ENCODE data around the gene MTERF1. TPM values are rescaled to one million over a fixed set of nuclear protein-coding genes. Genes with fewer than 3 reads are reported as not detected.
"Not testable (repeated sequence)": the region's sequence is repeated elsewhere in the genome, so short reads cannot be mapped to it uniquely, and the experiment has no call there.

Gene MTERF1
- total RNA-seq, 1 experiment from 2014 or later, result 13.6 TPM

DNA sequence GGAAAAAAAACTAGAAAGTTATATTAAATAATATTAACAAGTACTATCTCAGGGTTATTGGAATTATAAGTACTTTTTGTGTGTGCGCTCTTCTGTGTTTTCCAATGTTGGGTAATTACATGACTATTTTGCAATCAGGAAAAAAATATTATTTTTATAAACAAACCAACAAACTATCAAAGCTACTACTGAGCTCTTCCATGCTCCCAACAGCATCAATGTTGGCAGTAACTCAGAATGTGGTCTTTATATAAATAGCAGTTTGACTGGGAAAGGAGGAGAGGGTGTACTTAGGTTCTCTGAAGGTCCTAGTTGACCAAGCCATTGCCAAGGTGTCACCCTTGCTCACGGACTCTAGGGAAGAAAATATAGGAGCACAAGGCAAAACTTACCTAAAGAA lies 15.0 kb downstream of the MTERF1 start:
- no TSS peak for BruUV-seq (replicated peaks)
- TF ChIP-seq REST (IDR thresholded peaks at IDR 0.05; ENCODE audit: insufficient read depth in 1 of 2, low read depth in 2 of 2, low read length in 1 of 2), result no peak
- TF ChIP-seq SIN3A (IDR thresholded peaks at IDR 0.05; ENCODE audit: borderline replicate concordance, insufficient read depth, low read depth, low read length), result no peak
- no peak for TF ChIP-seq TCF7L2 (IDR thresholded peaks at IDR 0.05; ENCODE audit: low read depth, low read length)
- no peak for TF ChIP-seq CTCF (IDR thresholded peaks at IDR 0.05)
- Histone ChIP-seq H3K4me3 (ENCODE audit: low read depth in 2 of 2, low read length in 2 of 2) (no peak overlapping the region), H3K36me3 (ENCODE audit: control insufficient read depth, insufficient read depth, low read length) (no peaks in the 10 kb centered on the region), H3K4me1 (ENCODE audit: control insufficient read depth, insufficient read depth, low read length) (no peaks in the 10 kb centered on the region), H3K27ac (ENCODE audit: low read length) (no peak overlapping the region), H3K27me3 (ENCODE audit: control insufficient read depth, insufficient read depth, low read length) (no peaks in the 10 kb centered on the region), H3K9me3 (ENCODE audit: control insufficient read depth, insufficient read depth, low read depth, low read length) (no peaks in the 10 kb centered on the region)
- intact Hi-C loops (cut with micrococcal nuclease; ENCODE audit: unreplicated experiment), result no loop called here
- CTCF ChIA-PET, result no interaction called here
- POLR2A ChIA-PET, result no interaction called here
- ATAC-seq (no peak), DNase-seq (ENCODE audit: low read depth, low spot score) (no peak)
- in situ Hi-C loops (cut with HindIII; ENCODE audit: low pct_unique_long_range_greater_than_20kb, low sequenced_read_pairs), result no loop called here

DNA sequence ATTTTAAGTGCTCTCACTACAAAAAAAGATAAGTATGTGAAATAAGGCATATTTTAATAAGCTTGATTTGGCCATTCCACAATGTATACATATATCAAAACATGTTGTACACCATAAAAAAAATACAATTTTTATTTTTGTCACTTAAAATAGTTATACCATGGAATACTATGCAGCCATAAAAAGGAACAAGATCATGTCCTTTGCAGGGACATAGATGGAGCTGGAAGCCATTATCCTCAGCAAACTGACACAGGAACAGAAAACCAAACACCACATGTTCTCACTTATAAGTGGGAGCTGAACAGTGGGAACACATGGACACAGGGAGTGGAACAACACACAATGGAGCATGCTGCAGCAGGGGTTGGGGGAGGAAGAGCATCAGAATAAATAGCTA lies 15.9 kb downstream of the MTERF1 start:
- in situ Hi-C loops (cut with HindIII; ENCODE audit: low pct_unique_long_range_greater_than_20kb, low sequenced_read_pairs); DNase-seq (ENCODE audit: low read depth, low spot score); H3K36me3 ChIP-seq (ENCODE audit: control insufficient read depth, insufficient read depth, low read length); H3K9me3 ChIP-seq (ENCODE audit: control insufficient read depth, insufficient read depth, low read depth, low read length); ATAC-seq; H3K4me3 ChIP-seq (ENCODE audit: low read depth in 2 of 2, low read length in 2 of 2); H3K4me1 ChIP-seq (ENCODE audit: control insufficient read depth, insufficient read depth, low read length); H3K27ac ChIP-seq (ENCODE audit: low read length); BruUV-seq (replicated peaks); H3K27me3 ChIP-seq (ENCODE audit: control insufficient read depth, insufficient read depth, low read length); intact Hi-C loops (cut with micrococcal nuclease; ENCODE audit: unreplicated experiment): not testable (repeated sequence)
- CTCF ChIA-PET, result interaction anchor here (0.6 kb wide), 1 partner anchor 76 kb away, joined by 5 read pairs; no protein-coding TSS in a partner anchor
- POLR2A ChIA-PET, result interaction anchor here (0.6 kb wide), 1 partner anchor 95 kb away, joined by 4 read pairs; no protein-coding TSS in a partner anchor

DNA sequence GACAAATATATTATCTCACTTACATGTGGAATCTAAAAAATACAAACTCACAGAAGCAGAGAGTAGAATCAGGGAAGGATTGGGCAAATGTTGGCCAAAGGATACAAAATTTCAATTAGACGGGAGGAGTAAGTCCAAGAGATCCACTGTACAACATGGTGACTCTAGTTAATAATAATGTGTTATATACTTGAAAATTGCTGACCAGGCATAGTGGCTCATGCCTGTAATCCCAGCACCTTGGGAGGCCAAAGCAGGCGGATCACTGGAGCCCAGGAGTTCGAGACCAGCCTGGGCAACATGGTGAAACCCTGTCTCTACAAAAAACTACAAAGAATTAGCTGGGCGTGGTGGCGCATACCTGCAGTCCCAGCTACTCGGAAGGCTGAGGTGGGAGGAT lies 16.4 kb downstream of the MTERF1 start:
- intact Hi-C loops (cut with micrococcal nuclease; ENCODE audit: unreplicated experiment), result no loop called here
- H3K9me3 ChIP-seq (ENCODE audit: control insufficient read depth, insufficient read depth, low read depth, low read length), result no peaks in the 10 kb centered on the region
- POLR2A ChIA-PET, result no interaction called here
- no peak overlapping the region for H3K27ac ChIP-seq (ENCODE audit: low read length)
- no peak for ATAC-seq
- DNase-seq (ENCODE audit: low read depth, low spot score), result no peak
- in situ Hi-C loops (cut with HindIII; ENCODE audit: low pct_unique_long_range_greater_than_20kb, low sequenced_read_pairs), result no loop called here
- no peaks in the 10 kb centered on the region for H3K27me3 ChIP-seq (ENCODE audit: control insufficient read depth, insufficient read depth, low read length)
- BruUV-seq (replicated peaks), result no TSS peak
- no peaks in the 10 kb centered on the region for H3K36me3 ChIP-seq (ENCODE audit: control insufficient read depth, insufficient read depth, low read length)
- CTCF ChIA-PET, result no interaction called here
- no peaks in the 10 kb centered on the region for H3K4me1 ChIP-seq (ENCODE audit: control insufficient read depth, insufficient read depth, low read length)
- TF ChIP-seq POLR2AphosphoS5 (IDR thresholded peaks at IDR 0.05; ENCODE audit: low read depth, low read length) (no peak), CTCF (IDR thresholded peaks at IDR 0.05) (no peak), TCF7L2 (IDR thresholded peaks at IDR 0.05; ENCODE audit: low read depth, low read length) (no peak), REST (IDR thresholded peaks at IDR 0.05; ENCODE audit: insufficient read depth in 1 of 2, low read depth in 2 of 2, low read length in 1 of 2) (no peak), SIN3A (IDR thresholded peaks at IDR 0.05; ENCODE audit: borderline replicate concordance, insufficient read depth, low read depth, low read length) (no peak)
- H3K4me3 ChIP-seq (ENCODE audit: low read depth in 2 of 2, low read length in 2 of 2), result no peak overlapping the region
